ENCODE measurements around the gene PLEKHA5.

GRCh38 chr12:19307451-19307850 lies 177.9 kb downstream of the PLEKHA5 start:
- TF ChIP-seq CTCF (IDR thresholded peaks at IDR 0.05) (no peak), POLR2A (IDR thresholded peaks at IDR 0.05) (no peak)

Data from body of pancreas (tissue), 4 donors.